Left colon (tissue), 2 donors: ENCODE measurements around the gene LAMTOR2. TPM values are rescaled to one million over a fixed set of nuclear protein-coding genes. Genes with fewer than 3 reads are reported as not detected.
A peak's percentile ranks its signal among the peaks of the same experiment; 100 is the strongest.

ENCODE experiments used
- ATAC-seq: fragments of 200-7000 bp; cut with Tn5 transposase; one replicate; pipeline ENCODE4 v1.9.1; 2020; ENCODE audit warnings: mild to moderate bottlenecking, moderate library complexity
- DNase-seq, 2 donors: peaks; one replicate each; pipeline ENCODE4 v3.0.0-alpha.2; 2020
- intact Hi-C, 2 donors: fragments of 100-400 bp; cut with DNase I in 1 of 2; cut with micrococcal nuclease in 1 of 2; formaldehyde crosslinking; loops; one replicate each; pipeline versions ENCODE4 v1.11.2 to v1.14.0; 2022; cut with DNase I, micrococcal nuclease
- total RNA-seq, 2 donors: library from RNA; stranded (reverse); fragmentation: NEBNext Ultra II Directional; extraction: Animal tissue kit (Norgen Biotek cat#: 25700); gene quantifications; one replicate each; pipeline ENCODE4 v1.2.1, GENCODE V29; 2021
- donor health status: DM: no; HTN: no; CAD: no.
- donor health status: DM: yes; HTN: yes; CAD: no.

LAMTOR2 gene
- total RNA-seq, 2 donors from 2014 or later, result 70.6 to 72.7 TPM

- intact Hi-C loops, result no loop called here
Observed at GRCh38 chr1:156072251-156072650, 17.7 kb downstream of the LAMTOR2 start.

GRCh38 chr1:156073110-156073687, 18.6 kb downstream of the LAMTOR2 start:
- intact Hi-C loops, result no loop called here
- no peak for ATAC-seq

More at GRCh38 chr1:156072251-156072650, 17.7 kb downstream of the LAMTOR2 start:
- ATAC-seq, result no peak
- DNase-seq, result no peak

GRCh38 chr1:156073740-156074139, 19.2 kb downstream of the LAMTOR2 start:
- intact Hi-C loops, result no loop called here
- no peak for DNase-seq
- no peak for ATAC-seq

More at GRCh38 chr1:156073110-156073687, 18.6 kb downstream of the LAMTOR2 start:
- no peak for DNase-seq

GRCh38 chr1:156074661-156075060, 20.1 kb downstream of the LAMTOR2 start:
- ATAC-seq, result no peak
- intact Hi-C loops, result no loop called here
- DNase-seq, result no peak

- intact Hi-C loops, result no loop called here
- DNase-seq (no peak), ATAC-seq (no peak)
Observed at GRCh38 chr1:156075162-156075561, 20.6 kb downstream of the LAMTOR2 start.

GRCh38 chr1:156075775-156076204, 21.2 kb downstream of the LAMTOR2 start:
- ATAC-seq, result no peak
- intact Hi-C loops, result no loop called here
- no peak for DNase-seq

GRCh38 chr1:156076609-156077429, 22.2 kb downstream of the LAMTOR2 start:
- ATAC-seq (peak; percentile 24), DNase-seq (peak in 1 of 2 donors; percentile 44)
- intact Hi-C loops, result no loop called here

GRCh38 chr1:156077430-156077760, 22.8 kb downstream of the LAMTOR2 start:
- DNase-seq, result no peak
- no peak for ATAC-seq
- intact Hi-C loops, result no loop called here

GRCh38 chr1:156078728-156079127, 24.1 kb downstream of the LAMTOR2 start:
- ATAC-seq, result no peak
- DNase-seq, result no peak
- intact Hi-C loops, result no loop called here

- ATAC-seq, result no peak
- no peak for DNase-seq
- intact Hi-C loops, result no loop called here
Observed at GRCh38 chr1:156079762-156080161, 25.2 kb downstream of the LAMTOR2 start.

GRCh38 chr1:156080241-156080862, 25.8 kb downstream of the LAMTOR2 start:
- DNase-seq (no peak), ATAC-seq (no peak)
- intact Hi-C loops, result no loop called here

GRCh38 chr1:156080863-156081179, 26.2 kb downstream of the LAMTOR2 start:
- no peak for DNase-seq
- intact Hi-C loops, result no loop called here
- ATAC-seq, result no peak

- intact Hi-C loops, result no loop called here
- ATAC-seq (no peak), DNase-seq (peak in 1 of 2 donors; percentile 11)
Observed at GRCh38 chr1:156081180-156081916, 26.8 kb downstream of the LAMTOR2 start.

- no peak for ATAC-seq
- DNase-seq, result no peak
- intact Hi-C loops, result no loop called here
Observed at GRCh38 chr1:156081917-156082308, 27.3 kb downstream of the LAMTOR2 start.

GRCh38 chr1:156082309-156083091, 27.9 kb downstream of the LAMTOR2 start, which contains the start of gene MEX3A:
TSS of gene MEX3A (minus strand) at chr1:156082465. CDS start at chr1:156081998, 467 bp downstream.
- intact Hi-C loops, result no loop called here
- peak; percentile 74 to 80 for DNase-seq
- peak; percentile 87 for ATAC-seq

GRCh38 chr1:156083800-156084790, 29.5 kb downstream of the LAMTOR2 start:
- ATAC-seq (no peak), DNase-seq (no peak)
- intact Hi-C loops, result no loop called here

GRCh38 chr1:156086256-156086662, 31.7 kb downstream of the LAMTOR2 start:
- intact Hi-C loops, result no loop called here
- no peak for DNase-seq
- ATAC-seq, result no peak
